Uterus (tissue), 4 donors: ENCODE measurements around the gene OPCML. TPM values are rescaled to one million over a fixed set of nuclear protein-coding genes. Genes with fewer than 3 reads are reported as not detected.

Experiments
- DNase-seq, 2 donors: peaks; one replicate each; pipeline ENCODE4 v3.0.0-alpha.2; 2019 to 2020
- H3K27ac ChIP-seq, 2 donors: fragments of 200-600 bp; sonication (generic); 1 replicate in 1 of 2; 2 replicates in 1 of 2; pipeline ENCODE4 v1.5.1; 2016 to 2018
- H3K27me3 ChIP-seq, 2 donors: fragments of 200-600 bp; sonication (generic); one replicate each; pipeline ENCODE4 v1.5.1; 2018 to 2019; ENCODE audit warnings: control low read depth in 1 of 2
- H3K36me3 ChIP-seq, 2 donors: fragments of 200-600 bp; sonication (generic); one replicate each; pipeline ENCODE4 v1.5.1; 2019; ENCODE audit warnings: control low read depth in 1 of 2
- H3K4me1 ChIP-seq, 2 donors: fragments of 200-600 bp; sonication (generic); one replicate each; pipeline ENCODE4 v1.5.1; 2018 to 2019; ENCODE audit warnings: control low read depth in 1 of 2
- H3K4me3 ChIP-seq, 2 donors: fragments of 200-600 bp; sonication (generic); 1 replicate in 1 of 2; 2 replicates in 1 of 2; pipeline ENCODE4 v1.5.1; 2018 to 2019; ENCODE audit warnings: mild to moderate bottlenecking in 1 of 2
- H3K9me3 ChIP-seq, 2 donors: fragments of 200-600 bp; sonication (generic); one replicate each; pipeline ENCODE4 v1.5.1; 2019; ENCODE audit warnings: control low read depth in 1 of 2
- CTCF ChIP-seq, 4 experiments: fragments of 200-600 bp in 2 of 4; fragments of 450-650 bp in 2 of 4; sonication (generic) in 2 of 4; IDR thresholded peaks; one replicate each; pipeline ENCODE4 v1.5.1; 2016 to 2019; ENCODE audit warnings: antibody characterized with exemption in 4 of 4, mild to moderate bottlenecking in 2 of 4, moderate library complexity in 1 of 4
- POLR2A ChIP-seq, 2 donors: fragments of 450-650 bp; IDR thresholded peaks; one replicate each; pipeline ENCODE4 v1.6.1; 2016; ENCODE audit warnings: antibody characterized with exemption in 2 of 2, mild to moderate bottlenecking in 1 of 2, moderate library complexity in 1 of 2
- intact Hi-C: fragments of 100-400 bp; cut with DNase I; formaldehyde crosslinking; loops from one replicate; pipeline ENCODE4 v1.15.1; 2023; ENCODE audit warnings: low total_unique reads
- total RNA-seq, 4 donors: library from RNA; depleted of rRNA in 3 of 4; stranded (reverse); fragments of >200 nt in 3 of 4; gene quantifications; one replicate each; pipeline versions ENCODE4 v1.1.0 to v1.2.4, GENCODE V29; 2014 to 2023
- donor health status: DM: yes; HTN: yes; CAD: no.

Gene OPCML
- total RNA-seq, 4 donors from 2014 or later: under 0.01 to 3.9 (median 1.7) TPM

GRCh38 chr11:133362156-133362555, 170.1 kb downstream of the OPCML start:
- intact Hi-C loops: no loop called here
- TF ChIP-seq POLR2A (IDR thresholded peaks at IDR 0.05): no peak
- no peak for TF ChIP-seq CTCF (IDR thresholded peaks at IDR 0.05)
- Histone ChIP-seq H3K27ac (no peak overlapping the region), H3K27me3 (no peaks in the 10 kb centered on the region), H3K4me3 (no peak overlapping the region), H3K36me3 (no peaks in the 10 kb centered on the region), H3K9me3 (no peaks in the 10 kb centered on the region), H3K4me1 (no peaks in the 10 kb centered on the region)
- DNase-seq: no peak

GRCh38 chr11:133361689-133361994, 170.7 kb downstream of the OPCML start:
- H3K36me3 ChIP-seq: no peaks in the 10 kb centered on the region
- H3K27ac ChIP-seq: no peak overlapping the region
- H3K4me3 ChIP-seq: no peak overlapping the region
- intact Hi-C loops: no loop called here
- TF ChIP-seq POLR2A (IDR thresholded peaks at IDR 0.05): no peak
- no peak for TF ChIP-seq CTCF (IDR thresholded peaks at IDR 0.05)
- no peaks in the 10 kb centered on the region for H3K4me1 ChIP-seq
- no peaks in the 10 kb centered on the region for H3K27me3 ChIP-seq
- DNase-seq: no peak
- H3K9me3 ChIP-seq: no peaks in the 10 kb centered on the region

GRCh38 chr11:133360860-133361688, 171.2 kb downstream of the OPCML start:
- TF ChIP-seq POLR2A (IDR thresholded peaks at IDR 0.05) (no peak), CTCF (IDR thresholded peaks at IDR 0.05) (no peak)
- Histone ChIP-seq H3K4me3 (no peak overlapping the region), H3K27me3 (no peaks in the 10 kb centered on the region), H3K27ac (no peak overlapping the region), H3K9me3 (no peaks in the 10 kb centered on the region), H3K4me1 (no peaks in the 10 kb centered on the region), H3K36me3 (no peaks in the 10 kb centered on the region)
- intact Hi-C loops: no loop called here
- DNase-seq: no peak

GRCh38 chr11:133355095-133355494, 177.2 kb downstream of the OPCML start:
- Histone ChIP-seq H3K27ac (no peak overlapping the region), H3K27me3 (no peaks in the 10 kb centered on the region), H3K36me3 (no peaks in the 10 kb centered on the region), H3K4me3 (no peak overlapping the region), H3K4me1 (no peaks in the 10 kb centered on the region), H3K9me3 (no peaks in the 10 kb centered on the region)
- DNase-seq: no peak
- intact Hi-C loops: no loop called here
- no peak for TF ChIP-seq CTCF (IDR thresholded peaks at IDR 0.05)
- no peak for TF ChIP-seq POLR2A (IDR thresholded peaks at IDR 0.05)

- no peak for DNase-seq
- H3K9me3 ChIP-seq: no peaks in the 10 kb centered on the region
- no peak overlapping the region for H3K27ac ChIP-seq
- H3K4me3 ChIP-seq: no peak overlapping the region
- H3K4me1 ChIP-seq: no peaks in the 10 kb centered on the region
- no peaks in the 10 kb centered on the region for H3K27me3 ChIP-seq
- H3K36me3 ChIP-seq: no peaks in the 10 kb centered on the region
- TF ChIP-seq POLR2A (IDR thresholded peaks at IDR 0.05): no peak
- TF ChIP-seq CTCF (IDR thresholded peaks at IDR 0.05): no peak
- intact Hi-C loops: no loop called here
Measured at GRCh38 chr11:133354069-133354468, 178.2 kb downstream of the OPCML start.
